ENCODE data around the gene SMAD6.

SMAD6 gene

DNA sequence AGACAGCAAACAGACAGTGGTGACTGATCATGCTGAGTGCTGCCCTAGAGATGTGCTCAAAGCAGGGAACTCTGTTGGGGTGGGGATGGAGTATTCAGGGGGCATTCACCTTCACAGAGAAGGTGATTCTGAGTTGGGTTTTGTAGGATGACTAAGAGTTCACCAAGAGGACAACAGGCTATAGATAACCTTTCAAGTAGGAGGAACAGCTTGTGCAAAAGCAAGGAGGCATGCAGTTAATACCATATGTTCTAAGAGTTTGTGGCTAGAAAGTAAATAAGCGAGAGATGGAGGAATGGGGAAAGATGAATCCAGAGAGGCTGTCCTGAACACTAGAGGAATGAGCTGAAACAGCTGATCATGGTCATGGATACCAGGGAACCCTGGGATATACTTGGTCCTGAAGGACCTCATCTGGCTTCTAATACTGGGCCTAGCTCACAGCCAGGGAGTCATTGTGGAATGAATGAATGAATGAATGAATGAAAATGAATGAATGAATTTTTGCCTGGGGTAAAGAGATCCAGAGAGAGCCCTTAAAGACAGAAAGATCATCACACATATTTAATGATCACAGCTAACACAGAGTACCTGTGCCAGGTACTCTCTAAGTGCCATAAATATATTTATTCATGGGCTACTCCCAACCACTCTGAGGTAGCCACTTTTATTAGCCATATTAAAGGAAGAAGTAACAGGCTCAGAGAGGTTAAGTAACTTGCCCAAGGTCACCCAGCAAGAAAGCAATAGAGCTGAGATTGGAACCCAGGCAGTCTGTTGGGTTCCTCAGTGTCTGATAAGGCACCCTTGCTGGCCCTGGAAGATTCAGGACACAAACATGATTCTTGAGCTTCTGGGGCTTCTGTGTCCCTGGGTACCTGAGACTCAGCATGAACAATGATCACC lies 22.0 kb downstream of the SMAD6 start:
- Histone ChIP-seq H3K9ac (ENCODE audit: low read depth, low read length, poor library complexity, severe bottlenecking) (no peak overlapping the region), H3K79me2 (ENCODE audit: insufficient read depth, low read length) (no peaks in the 10 kb centered on the region), H3K27me3 (ENCODE audit: insufficient read depth, low read length, poor library complexity, severe bottlenecking) (no peaks in the 10 kb centered on the region), H3K9me2 (replicated peaks; ENCODE audit: low read depth, low read length) (no peaks in the 10 kb centered on the region), H3K4me1 (ENCODE audit: insufficient read depth, low read length, poor library complexity, severe bottlenecking) (no peaks in the 10 kb centered on the region), H3K36me3 (ENCODE audit: insufficient read depth, low read length) (no peaks in the 10 kb centered on the region), H3K4me3 (ENCODE audit: low read length, poor library complexity, severe bottlenecking) (no peak overlapping the region), H3K4me2 (ENCODE audit: low read depth, low read length, poor library complexity, severe bottlenecking) (no peak overlapping the region), H3K9me3 (ENCODE audit: insufficient read depth, low read depth, low read length) (no peaks in the 10 kb centered on the region), H4K20me1 (ENCODE audit: insufficient read depth, low read length, poor library complexity, severe bottlenecking) (no peaks in the 10 kb centered on the region), H2AFZ (ENCODE audit: low read length) (no peak overlapping the region), H3F3A (ENCODE audit: low read depth) (no peaks in the 10 kb centered on the region)
- no peak for TF ChIP-seq EZH2phosphoT487 (IDR thresholded peaks at IDR 0.05; ENCODE audit: borderline replicate concordance)
- TF ChIP-seq, protein P1, sequence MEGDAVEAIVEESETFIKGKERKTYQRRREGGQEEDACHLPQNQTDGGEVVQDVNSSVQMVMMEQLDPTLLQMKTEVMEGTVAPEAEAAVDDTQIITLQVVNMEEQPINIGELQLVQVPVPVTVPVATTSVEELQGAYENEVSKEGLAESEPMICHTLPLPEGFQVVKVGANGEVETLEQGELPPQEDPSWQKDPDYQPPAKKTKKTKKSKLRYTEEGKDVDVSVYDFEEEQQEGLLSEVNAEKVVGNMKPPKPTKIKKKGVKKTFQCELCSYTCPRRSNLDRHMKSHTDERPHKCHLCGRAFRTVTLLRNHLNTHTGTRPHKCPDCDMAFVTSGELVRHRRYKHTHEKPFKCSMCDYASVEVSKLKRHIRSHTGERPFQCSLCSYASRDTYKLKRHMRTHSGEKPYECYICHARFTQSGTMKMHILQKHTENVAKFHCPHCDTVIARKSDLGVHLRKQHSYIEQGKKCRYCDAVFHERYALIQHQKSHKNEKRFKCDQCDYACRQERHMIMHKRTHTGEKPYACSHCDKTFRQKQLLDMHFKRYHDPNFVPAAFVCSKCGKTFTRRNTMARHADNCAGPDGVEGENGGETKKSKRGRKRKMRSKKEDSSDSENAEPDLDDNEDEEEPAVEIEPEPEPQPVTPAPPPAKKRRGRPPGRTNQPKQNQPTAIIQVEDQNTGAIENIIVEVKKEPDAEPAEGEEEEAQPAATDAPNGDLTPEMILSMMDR (conservative IDR thresholded peaks at IDR 0.05; ENCODE audit: low read length) = no peak

DNA sequence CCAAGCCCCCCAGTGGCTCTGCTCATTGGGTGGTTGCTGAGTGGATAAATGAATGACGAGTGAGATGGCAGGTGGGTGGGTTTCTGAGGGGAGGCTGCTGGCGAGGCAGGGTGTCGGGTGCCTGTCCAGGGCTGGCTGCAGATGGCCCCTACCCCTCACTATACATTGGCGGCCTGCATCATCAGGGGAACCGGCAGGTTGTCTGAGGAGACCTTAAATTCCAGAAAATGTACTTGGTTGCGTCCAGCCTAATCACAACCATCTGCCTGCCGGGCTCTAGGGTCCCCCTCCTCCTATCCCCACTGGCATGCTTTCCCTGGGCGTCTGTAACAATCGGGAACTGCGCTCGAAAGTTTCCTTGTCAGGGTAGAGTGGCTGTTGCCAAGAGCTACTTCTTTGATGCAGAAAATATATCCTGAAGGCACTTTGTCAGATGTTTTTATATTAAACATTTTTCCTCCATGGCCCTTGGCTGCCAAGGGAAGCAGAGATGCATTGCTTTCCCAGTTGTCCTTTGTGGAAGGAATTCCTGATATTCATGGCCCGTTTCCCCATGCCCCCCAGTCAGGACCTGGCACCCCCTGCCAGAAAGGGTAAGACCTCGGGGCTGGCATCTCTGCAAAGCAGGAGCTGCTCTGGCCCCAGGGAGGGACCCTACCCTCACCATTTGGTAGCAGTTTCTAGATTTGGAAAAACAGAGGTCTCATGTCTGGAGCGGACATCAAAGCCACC lies 22.9 kb downstream of the SMAD6 start:
- Histone ChIP-seq H3K9ac (ENCODE audit: low read depth, low read length, poor library complexity, severe bottlenecking) (no peak overlapping the region), H3K36me3 (ENCODE audit: insufficient read depth, low read length) (no peaks in the 10 kb centered on the region), H3K4me2 (ENCODE audit: low read depth, low read length, poor library complexity, severe bottlenecking) (no peak overlapping the region), H3K4me1 (ENCODE audit: insufficient read depth, low read length, poor library complexity, severe bottlenecking) (no peaks in the 10 kb centered on the region), H4K20me1 (ENCODE audit: insufficient read depth, low read length, poor library complexity, severe bottlenecking) (no peaks in the 10 kb centered on the region), H3K79me2 (ENCODE audit: insufficient read depth, low read length) (no peaks in the 10 kb centered on the region), H3F3A (ENCODE audit: low read depth) (no peaks in the 10 kb centered on the region), H3K9me3 (ENCODE audit: insufficient read depth, low read depth, low read length) (no peaks in the 10 kb centered on the region), H2AFZ (ENCODE audit: low read length) (no peak overlapping the region), H3K27me3 (ENCODE audit: insufficient read depth, low read length, poor library complexity, severe bottlenecking) (no peaks in the 10 kb centered on the region), H3K4me3 (ENCODE audit: low read length, poor library complexity, severe bottlenecking) (no peak overlapping the region), H3K9me2 (replicated peaks; ENCODE audit: low read depth, low read length) (no peaks in the 10 kb centered on the region)
- TF ChIP-seq, protein P1 (conservative IDR thresholded peaks at IDR 0.05; ENCODE audit: low read length) = no peak
- no peak for TF ChIP-seq EZH2phosphoT487 (IDR thresholded peaks at IDR 0.05; ENCODE audit: borderline replicate concordance)

DNA sequence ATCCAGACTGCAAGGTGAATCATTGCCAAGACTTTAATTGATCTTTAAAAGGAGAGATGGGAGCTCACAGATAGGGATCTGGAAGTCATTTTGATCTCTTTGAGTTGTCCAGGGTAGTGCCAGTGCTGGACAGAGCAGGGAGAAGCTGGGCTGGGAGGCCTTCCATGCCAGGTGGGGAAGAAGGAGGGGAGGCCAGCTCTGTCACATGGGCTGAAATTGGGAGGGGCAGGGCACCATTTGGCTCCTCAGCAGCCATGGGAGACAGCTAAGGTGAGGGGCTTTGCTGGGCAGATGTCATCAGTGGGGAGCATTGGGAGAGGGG lies 23.4 kb downstream of the SMAD6 start:
- H3K4me3 ChIP-seq (ENCODE audit: low read length, poor library complexity, severe bottlenecking) = no peak overlapping the region
- H3K79me2 ChIP-seq (ENCODE audit: insufficient read depth, low read length) = no peaks in the 10 kb centered on the region
- no peaks in the 10 kb centered on the region for H4K20me1 ChIP-seq (ENCODE audit: insufficient read depth, low read length, poor library complexity, severe bottlenecking)
- H3K9me2 ChIP-seq (replicated peaks; ENCODE audit: low read depth, low read length) = no peaks in the 10 kb centered on the region
- H3K9me3 ChIP-seq (ENCODE audit: insufficient read depth, low read depth, low read length) = no peaks in the 10 kb centered on the region
- TF ChIP-seq EZH2phosphoT487 (IDR thresholded peaks at IDR 0.05; ENCODE audit: borderline replicate concordance) = no peak
- TF ChIP-seq, protein P1 (conservative IDR thresholded peaks at IDR 0.05; ENCODE audit: low read length) = no peak
- no peak overlapping the region for H3K4me2 ChIP-seq (ENCODE audit: low read depth, low read length, poor library complexity, severe bottlenecking)
- no peaks in the 10 kb centered on the region for H3K36me3 ChIP-seq (ENCODE audit: insufficient read depth, low read length)
- H3K27me3 ChIP-seq (ENCODE audit: insufficient read depth, low read length, poor library complexity, severe bottlenecking) = no peaks in the 10 kb centered on the region
- no peak overlapping the region for H2AFZ ChIP-seq (ENCODE audit: low read length)
- H3F3A ChIP-seq (ENCODE audit: low read depth) = no peaks in the 10 kb centered on the region
- H3K9ac ChIP-seq (ENCODE audit: low read depth, low read length, poor library complexity, severe bottlenecking) = no peak overlapping the region
- H3K4me1 ChIP-seq (ENCODE audit: insufficient read depth, low read length, poor library complexity, severe bottlenecking) = no peaks in the 10 kb centered on the region
